ENCODE results near the gene FHIP1A.

FHIP1A gene

GRCh38 chr4:151431728-151432127 lies 22.8 kb downstream of the FHIP1A start:
- TF ChIP-seq CTCF (IDR thresholded peaks at IDR 0.05) = no peak

GRCh38 chr4:151432654-151433053 lies 23.7 kb downstream of the FHIP1A start:
- no peak for TF ChIP-seq CTCF (IDR thresholded peaks at IDR 0.05)

- no peak for TF ChIP-seq CTCF (IDR thresholded peaks at IDR 0.05)
Measured at GRCh38 chr4:151434183-151434860, 25.3 kb downstream of the FHIP1A start.

- no peak for TF ChIP-seq CTCF (IDR thresholded peaks at IDR 0.05)
Measured at GRCh38 chr4:151436093-151436518, 27.1 kb downstream of the FHIP1A start.

GRCh38 chr4:151437505-151437904 lies 28.5 kb downstream of the FHIP1A start:
- no peak for TF ChIP-seq CTCF (IDR thresholded peaks at IDR 0.05)

GRCh38 chr4:151438154-151438553 lies 29.2 kb downstream of the FHIP1A start:
- TF ChIP-seq CTCF (IDR thresholded peaks at IDR 0.05) = no peak

GRCh38 chr4:151439320-151439719 lies 30.3 kb downstream of the FHIP1A start:
- TF ChIP-seq CTCF (IDR thresholded peaks at IDR 0.05) = no peak

GRCh38 chr4:151442002-151442401 lies 33.0 kb downstream of the FHIP1A start:
- TF ChIP-seq CTCF (IDR thresholded peaks at IDR 0.05) = no peak
